ENCODE measurements around the gene ELMO1.

Gene ELMO1

GRCh38 chr7:37011151-37011890 is 437.3 kb downstream of the ELMO1 start:
- ChIA-PET POLR2A (no interaction called here), CTCF (interaction anchor here (0.6 to 0.9 kb wide), 2 partner anchors 44 to 187 kb away, joined by 3 to 4 read pairs; no protein-coding TSS in a partner anchor)
- DNase-seq (ENCODE audit: extremely low spot score): no peak
- TF ChIP-seq ZNF384 (IDR thresholded peaks at IDR 0.05) (no peak), SUZ12 (IDR thresholded peaks at IDR 0.05) (no peak), HDGF (IDR thresholded peaks at IDR 0.05; ENCODE audit: borderline replicate concordance) (no peak), FOXM1 (IDR thresholded peaks at IDR 0.05; ENCODE audit: borderline replicate concordance) (no peak), ELF4 (IDR thresholded peaks at IDR 0.05) (no peak), FOXA1 (IDR thresholded peaks at IDR 0.05) (no peak), L3MBTL2 (conservative IDR thresholded peaks at IDR 0.05) (no peak), FOXK2 (IDR thresholded peaks at IDR 0.05) (no peak), LEF1 (IDR thresholded peaks at IDR 0.05; ENCODE audit: borderline replicate concordance) (no peak), TARDBP (IDR thresholded peaks at IDR 0.05) (no peak), CTBP1 (IDR thresholded peaks at IDR 0.05; ENCODE audit: borderline replicate concordance) (no peak), ARNT (IDR thresholded peaks at IDR 0.05) (no peak)
- TF ChIP-seq, protein P1, sequence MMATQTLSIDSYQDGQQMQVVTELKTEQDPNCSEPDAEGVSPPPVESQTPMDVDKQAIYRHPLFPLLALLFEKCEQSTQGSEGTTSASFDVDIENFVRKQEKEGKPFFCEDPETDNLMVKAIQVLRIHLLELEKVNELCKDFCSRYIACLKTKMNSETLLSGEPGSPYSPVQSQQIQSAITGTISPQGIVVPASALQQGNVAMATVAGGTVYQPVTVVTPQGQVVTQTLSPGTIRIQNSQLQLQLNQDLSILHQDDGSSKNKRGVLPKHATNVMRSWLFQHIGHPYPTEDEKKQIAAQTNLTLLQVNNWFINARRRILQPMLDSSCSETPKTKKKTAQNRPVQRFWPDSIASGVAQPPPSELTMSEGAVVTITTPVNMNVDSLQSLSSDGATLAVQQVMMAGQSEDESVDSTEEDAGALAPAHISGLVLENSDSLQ (IDR thresholded peaks at IDR 0.05): no peak

DNA sequence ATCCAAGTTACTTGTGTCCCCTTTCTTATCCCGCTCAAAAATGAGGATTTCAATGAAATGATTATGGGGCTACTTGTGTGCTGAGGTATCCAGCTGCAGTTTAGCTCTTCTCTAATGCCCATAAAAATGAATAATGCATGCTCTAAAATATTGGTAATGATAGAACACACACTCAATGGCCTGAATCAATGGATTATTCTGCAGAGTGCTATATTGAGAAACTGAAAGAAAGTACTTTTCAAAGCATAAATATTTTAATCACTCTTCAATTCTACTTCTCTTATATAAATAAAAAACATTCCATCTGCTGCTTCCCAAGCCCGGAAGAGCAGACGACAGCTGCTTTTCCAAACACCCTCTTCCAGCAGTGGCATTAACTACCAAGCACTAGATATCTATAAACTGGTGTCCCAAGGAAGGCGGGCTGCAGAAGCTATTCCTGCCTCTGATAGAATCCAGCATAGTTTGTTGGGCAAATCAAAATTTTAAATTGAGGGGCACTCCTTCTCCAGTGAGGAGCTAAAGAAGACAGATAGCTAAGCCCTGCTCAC is 439.5 kb downstream of the ELMO1 start:
- TF ChIP-seq HDGF (IDR thresholded peaks at IDR 0.05; ENCODE audit: borderline replicate concordance) (no peak), NFRKB (IDR thresholded peaks at IDR 0.05) (no peak), L3MBTL2 (conservative IDR thresholded peaks at IDR 0.05) (no peak), TARDBP (IDR thresholded peaks at IDR 0.05) (no peak), SUZ12 (IDR thresholded peaks at IDR 0.05) (no peak), SP1 (IDR thresholded peaks at IDR 0.05) (no peak), LEF1 (IDR thresholded peaks at IDR 0.05; ENCODE audit: borderline replicate concordance) (no peak), FOXA1 (IDR thresholded peaks at IDR 0.05) (no peak), CTBP1 (IDR thresholded peaks at IDR 0.05; ENCODE audit: borderline replicate concordance) (no peak), ZNF384 (IDR thresholded peaks at IDR 0.05) (no peak), BHLHE40 (IDR thresholded peaks at IDR 0.05; ENCODE audit: borderline replicate concordance) (no peak), FOXM1 (IDR thresholded peaks at IDR 0.05; ENCODE audit: borderline replicate concordance) (no peak), ELF4 (IDR thresholded peaks at IDR 0.05) (no peak), ARNT (IDR thresholded peaks at IDR 0.05) (no peak), FOXK2 (IDR thresholded peaks at IDR 0.05) (no peak)
- TF ChIP-seq, protein P1 (IDR thresholded peaks at IDR 0.05): no peak
- no peak for DNase-seq (ENCODE audit: extremely low spot score)
- ChIA-PET CTCF (interaction anchor here (0.6 to 1.2 kb wide), 4 partner anchors 12 to 375 kb away, joined by 3 read pairs; no protein-coding TSS in a partner anchor), POLR2A (no interaction called here)

DNA sequence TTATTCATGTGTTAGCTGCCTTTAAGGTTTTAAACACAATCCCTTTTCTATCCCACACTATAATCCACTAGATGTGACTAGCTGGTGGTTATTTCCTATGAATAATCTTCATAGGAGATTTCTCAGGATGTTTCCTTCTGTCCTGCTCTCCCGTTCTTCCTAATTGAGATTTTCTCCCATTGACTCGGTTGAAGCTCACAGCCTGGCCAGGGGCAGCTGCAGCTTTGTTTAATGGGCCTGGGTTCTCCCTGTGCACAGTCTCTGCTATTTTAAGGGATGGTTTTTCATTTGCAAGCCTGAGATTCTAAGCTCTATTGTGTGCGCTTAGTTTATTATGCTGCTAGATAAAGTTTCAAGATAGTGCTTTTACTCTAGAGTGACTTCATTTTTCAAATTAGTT is 441.0 kb downstream of the ELMO1 start:
- DNase-seq (ENCODE audit: extremely low spot score): no peak
- ChIA-PET POLR2A (no interaction called here), CTCF (interaction anchor here (1.1 to 1.2 kb wide), 2 partner anchors 191 to 193 kb away, joined by 3 to 4 read pairs; no protein-coding TSS in a partner anchor)
- TF ChIP-seq HDGF (IDR thresholded peaks at IDR 0.05; ENCODE audit: borderline replicate concordance) (no peak), SP1 (IDR thresholded peaks at IDR 0.05) (no peak), FOXA1 (IDR thresholded peaks at IDR 0.05) (no peak), LEF1 (IDR thresholded peaks at IDR 0.05; ENCODE audit: borderline replicate concordance) (no peak), CTBP1 (IDR thresholded peaks at IDR 0.05; ENCODE audit: borderline replicate concordance) (no peak), TARDBP (IDR thresholded peaks at IDR 0.05) (no peak), SUZ12 (IDR thresholded peaks at IDR 0.05) (no peak)

GRCh38 chr7:37007268-37007667 is 441.4 kb downstream of the ELMO1 start:
- TF ChIP-seq LEF1 (IDR thresholded peaks at IDR 0.05; ENCODE audit: borderline replicate concordance) (no peak), L3MBTL2 (conservative IDR thresholded peaks at IDR 0.05) (no peak), NFRKB (IDR thresholded peaks at IDR 0.05) (no peak)
- ChIA-PET CTCF (interaction anchor here (1.1 to 1.2 kb wide), 2 partner anchors 191 to 194 kb away, joined by 3 to 4 read pairs; no protein-coding TSS in a partner anchor), POLR2A (no interaction called here)

DNA sequence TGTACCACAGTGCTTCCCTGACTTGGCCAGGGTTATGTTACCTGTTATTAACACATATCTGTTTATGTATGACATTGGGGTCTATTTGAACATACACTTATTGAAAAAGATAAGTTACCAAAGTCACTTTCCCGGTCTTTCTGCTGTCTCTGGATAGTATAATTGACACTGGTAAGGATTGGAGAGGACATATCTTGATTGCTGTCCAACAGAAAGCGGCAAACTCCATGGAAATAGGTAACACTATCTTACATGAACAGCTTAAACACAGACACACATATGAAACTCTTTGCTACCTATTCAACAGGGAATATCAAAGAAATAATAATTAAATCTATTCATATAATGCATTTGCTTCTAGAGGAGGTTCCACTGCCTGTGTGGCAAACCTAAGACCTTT is 441.9 kb downstream of the ELMO1 start:
- TF ChIP-seq FOXK2 (IDR thresholded peaks at IDR 0.05): no peak
- TF ChIP-seq CTBP1 (IDR thresholded peaks at IDR 0.05; ENCODE audit: borderline replicate concordance): no peak
- TF ChIP-seq, protein P1 (IDR thresholded peaks at IDR 0.05): no peak
- no peak for TF ChIP-seq SUZ12 (IDR thresholded peaks at IDR 0.05)
- TF ChIP-seq ZNF384 (IDR thresholded peaks at IDR 0.05): no peak
- TF ChIP-seq ELF4 (IDR thresholded peaks at IDR 0.05): no peak
- no peak for TF ChIP-seq SP1 (IDR thresholded peaks at IDR 0.05)
- no peak for TF ChIP-seq ARNT (IDR thresholded peaks at IDR 0.05)
- no peak for TF ChIP-seq L3MBTL2 (conservative IDR thresholded peaks at IDR 0.05)
- no peak for TF ChIP-seq FOXM1 (IDR thresholded peaks at IDR 0.05; ENCODE audit: borderline replicate concordance)
- no peak for TF ChIP-seq HDGF (IDR thresholded peaks at IDR 0.05; ENCODE audit: borderline replicate concordance)
- ChIA-PET CTCF (interaction anchor here (1.2 kb wide), 1 partner anchor 192 kb away, joined by 4 read pairs; no protein-coding TSS in a partner anchor), POLR2A (no interaction called here)
- DNase-seq (ENCODE audit: extremely low spot score): no peak

More at GRCh38 chr7:37007268-37007667, 441.4 kb downstream of the ELMO1 start:
- DNase-seq (ENCODE audit: extremely low spot score): no peak

- ChIA-PET POLR2A (no interaction called here), CTCF (no interaction called here)
- no peak for DNase-seq (ENCODE audit: extremely low spot score)
- no peak for TF ChIP-seq TARDBP (IDR thresholded peaks at IDR 0.05)
- no peak for TF ChIP-seq BHLHE40 (IDR thresholded peaks at IDR 0.05; ENCODE audit: borderline replicate concordance)
- TF ChIP-seq HDGF (IDR thresholded peaks at IDR 0.05; ENCODE audit: borderline replicate concordance): no peak
- TF ChIP-seq SUZ12 (IDR thresholded peaks at IDR 0.05): no peak
- TF ChIP-seq L3MBTL2 (conservative IDR thresholded peaks at IDR 0.05): no peak
- TF ChIP-seq NFRKB (IDR thresholded peaks at IDR 0.05): no peak
- no peak for TF ChIP-seq FOXM1 (IDR thresholded peaks at IDR 0.05; ENCODE audit: borderline replicate concordance)
- no peak for TF ChIP-seq ARNT (IDR thresholded peaks at IDR 0.05)
- no peak for TF ChIP-seq FOXK2 (IDR thresholded peaks at IDR 0.05)
- no peak for TF ChIP-seq SP1 (IDR thresholded peaks at IDR 0.05)
- TF ChIP-seq ZNF384 (IDR thresholded peaks at IDR 0.05): no peak
- TF ChIP-seq ELF4 (IDR thresholded peaks at IDR 0.05): no peak
- TF ChIP-seq, protein P1 (IDR thresholded peaks at IDR 0.05): no peak
- no peak for TF ChIP-seq LEF1 (IDR thresholded peaks at IDR 0.05; ENCODE audit: borderline replicate concordance)
- TF ChIP-seq CTBP1 (IDR thresholded peaks at IDR 0.05; ENCODE audit: borderline replicate concordance): no peak
- no peak for TF ChIP-seq FOXA1 (IDR thresholded peaks at IDR 0.05)
Observed at GRCh38 chr7:37000511-37000910, 448.2 kb downstream of the ELMO1 start.
